NCI-H748 (cell line): ENCODE measurements around the gene PCDHB14.
"Not testable (repeated sequence)": the region's sequence is repeated elsewhere in the genome, so short reads cannot be mapped to it uniquely, and the experiment has no call there.

Experiments
- DNase-seq: peaks from one replicate; lab custom pipeline; 2025; ENCODE audit not compliant: unreplicated experiment; lab: John Stamatoyannopoulos, UW

The PCDHB14 gene

DNA sequence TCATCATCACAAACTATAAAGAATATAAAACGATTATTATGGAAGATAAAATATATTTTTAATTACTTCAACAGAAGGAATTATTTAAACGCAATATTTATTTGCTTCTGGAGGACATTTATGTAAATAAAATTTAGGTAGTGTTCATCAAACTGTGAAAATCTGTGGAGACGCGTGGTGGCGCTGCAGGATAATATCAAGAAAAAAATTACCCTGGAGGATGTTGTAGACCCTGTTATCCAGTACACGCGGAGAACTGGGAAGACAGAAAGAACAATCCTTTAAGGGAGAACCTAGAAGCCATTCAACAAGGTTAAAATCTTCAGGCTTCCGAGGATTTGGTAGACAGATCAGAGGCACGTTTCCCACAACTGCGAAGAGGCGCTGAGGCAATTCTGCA, 14.7 kb upstream of the PCDHB14 start, which contains the start of gene PCDHB12:
Gene PCDHB12 (plus strand): TSS at position 242 of the 400 bp plus-strand sequence. CDS start 189 bp downstream, outside the sequence.
- peak; percentile 87 for DNase-seq

DNA sequence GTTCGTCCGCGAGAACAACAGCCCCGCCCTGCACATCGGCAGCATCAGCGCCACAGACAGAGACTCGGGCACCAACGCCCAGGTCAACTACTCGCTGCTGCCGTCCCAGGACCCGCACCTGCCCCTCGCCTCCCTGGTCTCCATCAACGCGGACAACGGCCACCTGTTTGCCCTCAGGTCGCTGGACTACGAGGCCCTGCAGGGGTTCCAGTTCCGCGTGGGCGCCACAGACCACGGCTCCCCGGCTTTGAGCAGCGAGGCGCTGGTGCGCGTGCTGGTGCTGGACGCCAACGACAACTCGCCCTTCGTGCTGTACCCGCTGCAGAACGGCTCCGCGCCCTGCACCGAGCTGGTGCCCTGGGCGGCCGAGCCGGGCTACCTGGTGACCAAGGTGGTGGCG, 12.9 kb upstream of the PCDHB14 start:
- DNase-seq, result not testable (repeated sequence)

DNA sequence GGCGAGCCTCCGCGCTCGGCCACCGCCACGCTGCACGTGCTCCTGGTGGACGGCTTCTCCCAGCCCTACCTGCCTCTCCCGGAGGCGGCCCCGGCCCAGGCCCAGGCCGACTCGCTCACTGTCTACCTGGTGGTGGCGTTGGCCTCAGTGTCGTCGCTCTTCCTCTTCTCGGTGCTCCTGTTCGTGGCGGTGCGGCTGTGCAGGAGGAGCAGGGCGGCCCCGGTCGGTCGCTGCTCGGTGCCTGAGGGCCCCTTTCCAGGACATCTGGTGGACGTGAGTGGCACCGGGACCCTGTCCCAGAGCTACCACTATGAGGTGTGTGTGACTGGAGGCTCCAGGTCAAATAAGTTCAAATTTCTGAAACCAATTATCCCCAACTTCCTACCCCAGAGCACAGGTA, 12.3 kb upstream of the PCDHB14 start:
- DNase-seq, result not testable (repeated sequence)

DNA sequence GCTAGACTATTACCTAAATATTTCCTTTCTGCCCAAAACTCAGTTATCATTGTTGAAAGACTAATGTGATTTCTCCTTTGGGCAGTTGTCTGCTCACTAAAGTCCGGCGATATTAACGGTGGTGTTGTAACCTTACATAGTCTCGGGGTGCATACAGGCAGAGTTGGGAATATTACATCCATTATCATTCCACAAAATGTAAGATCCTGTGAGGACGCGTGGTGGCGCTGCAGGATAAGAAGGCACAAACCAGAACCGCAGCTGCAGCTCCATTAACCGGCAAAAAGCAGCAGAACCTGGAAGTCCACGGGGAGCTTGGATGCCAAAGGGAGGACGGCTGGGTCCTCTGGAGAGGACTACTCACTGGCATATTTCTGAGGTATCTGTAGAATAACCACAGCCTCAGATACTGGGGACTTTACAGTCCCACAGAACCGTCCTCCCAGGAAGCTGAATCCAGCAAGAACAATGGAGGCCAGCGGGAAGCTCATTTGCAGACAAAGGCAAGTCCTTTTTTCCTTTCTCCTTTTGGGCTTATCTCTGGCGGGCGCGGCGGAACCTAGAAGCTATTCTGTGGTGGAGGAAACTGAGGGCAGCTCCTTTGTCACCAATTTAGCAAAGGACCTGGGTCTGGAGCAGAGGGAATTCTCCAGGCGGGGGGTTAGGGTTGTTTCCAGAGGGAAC, 9.3 kb upstream of the PCDHB14 start, which contains the start of gene PCDHB13:
Gene PCDHB13 (plus strand): TSS at position 264 of the 684 bp plus-strand sequence. CDS start 205 bp downstream, at position 469.
- peak; percentile 72 for DNase-seq

DNA sequence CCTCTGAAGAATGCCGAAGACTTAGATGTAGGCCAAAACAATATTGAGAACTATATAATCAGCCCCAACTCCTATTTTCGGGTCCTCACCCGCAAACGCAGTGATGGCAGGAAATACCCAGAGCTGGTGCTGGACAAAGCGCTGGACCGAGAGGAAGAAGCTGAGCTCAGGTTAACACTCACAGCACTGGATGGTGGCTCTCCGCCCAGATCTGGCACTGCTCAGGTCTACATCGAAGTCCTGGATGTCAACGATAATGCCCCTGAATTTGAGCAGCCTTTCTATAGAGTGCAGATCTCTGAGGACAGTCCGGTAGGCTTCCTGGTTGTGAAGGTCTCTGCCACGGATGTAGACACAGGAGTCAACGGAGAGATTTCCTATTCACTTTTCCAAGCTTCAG, 8.6 kb upstream of the PCDHB14 start:
- DNase-seq, result not testable (repeated sequence)

DNA sequence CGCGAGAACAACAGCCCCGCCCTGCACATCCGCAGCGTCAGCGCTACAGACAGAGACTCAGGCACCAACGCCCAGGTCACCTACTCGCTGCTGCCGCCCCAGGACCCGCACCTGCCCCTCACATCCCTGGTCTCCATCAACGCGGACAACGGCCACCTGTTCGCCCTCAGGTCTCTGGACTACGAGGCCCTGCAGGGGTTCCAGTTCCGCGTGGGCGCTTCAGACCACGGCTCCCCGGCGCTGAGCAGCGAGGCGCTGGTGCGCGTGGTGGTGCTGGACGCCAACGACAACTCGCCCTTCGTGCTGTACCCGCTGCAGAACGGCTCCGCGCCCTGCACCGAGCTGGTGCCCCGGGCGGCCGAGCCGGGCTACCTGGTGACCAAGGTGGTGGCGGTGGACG, 7.6 kb upstream of the PCDHB14 start:
- not testable (repeated sequence) for DNase-seq

DNA sequence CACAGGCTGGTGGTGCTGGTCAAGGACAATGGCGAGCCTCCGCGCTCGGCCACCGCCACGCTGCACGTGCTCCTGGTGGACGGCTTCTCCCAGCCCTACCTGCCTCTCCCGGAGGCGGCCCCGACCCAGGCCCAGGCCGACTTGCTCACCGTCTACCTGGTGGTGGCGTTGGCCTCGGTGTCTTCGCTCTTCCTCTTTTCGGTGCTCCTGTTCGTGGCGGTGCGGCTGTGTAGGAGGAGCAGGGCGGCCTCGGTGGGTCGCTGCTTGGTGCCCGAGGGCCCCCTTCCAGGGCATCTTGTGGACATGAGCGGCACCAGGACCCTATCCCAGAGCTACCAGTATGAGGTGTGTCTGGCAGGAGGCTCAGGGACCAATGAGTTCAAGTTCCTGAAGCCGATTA, 7.1 kb upstream of the PCDHB14 start:
- DNase-seq, result not testable (repeated sequence)

DNA sequence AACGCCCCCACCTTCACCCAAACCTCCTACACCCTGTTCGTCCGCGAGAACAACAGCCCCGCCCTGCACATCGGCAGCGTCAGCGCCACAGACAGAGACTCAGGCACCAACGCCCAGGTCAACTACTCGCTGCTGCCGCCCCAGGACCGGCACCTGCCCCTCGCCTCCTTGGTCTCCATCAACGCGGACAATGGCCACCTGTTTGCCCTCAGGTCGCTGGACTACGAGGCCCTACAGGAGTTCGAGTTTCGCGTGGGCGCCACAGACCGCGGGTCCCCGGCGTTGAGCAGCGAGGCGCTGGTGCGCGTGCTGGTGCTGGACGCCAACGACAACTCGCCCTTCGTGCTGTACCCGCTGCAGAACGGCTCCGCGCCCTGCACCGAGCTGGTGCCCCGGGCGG, 1.7 kb downstream of the PCDHB14 start:
- DNase-seq, result not testable (repeated sequence)

DNA sequence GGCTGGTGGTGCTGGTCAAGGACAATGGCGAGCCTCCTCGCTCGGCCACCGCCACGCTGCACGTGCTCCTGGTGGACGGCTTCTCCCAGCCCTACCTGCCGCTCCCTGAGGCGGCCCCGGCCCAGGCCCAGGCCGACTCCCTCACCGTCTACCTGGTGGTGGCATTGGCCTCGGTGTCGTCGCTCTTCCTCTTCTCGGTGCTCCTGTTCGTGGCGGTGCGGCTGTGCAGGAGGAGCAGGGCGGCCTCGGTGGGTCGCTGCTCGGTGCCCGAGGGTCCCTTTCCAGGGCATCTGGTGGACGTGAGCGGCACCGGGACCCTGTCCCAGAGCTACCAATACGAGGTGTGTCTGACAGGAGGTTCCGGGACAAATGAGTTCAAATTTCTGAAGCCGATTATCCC, 2.3 kb downstream of the PCDHB14 start:
- not testable (repeated sequence) for DNase-seq

DNA sequence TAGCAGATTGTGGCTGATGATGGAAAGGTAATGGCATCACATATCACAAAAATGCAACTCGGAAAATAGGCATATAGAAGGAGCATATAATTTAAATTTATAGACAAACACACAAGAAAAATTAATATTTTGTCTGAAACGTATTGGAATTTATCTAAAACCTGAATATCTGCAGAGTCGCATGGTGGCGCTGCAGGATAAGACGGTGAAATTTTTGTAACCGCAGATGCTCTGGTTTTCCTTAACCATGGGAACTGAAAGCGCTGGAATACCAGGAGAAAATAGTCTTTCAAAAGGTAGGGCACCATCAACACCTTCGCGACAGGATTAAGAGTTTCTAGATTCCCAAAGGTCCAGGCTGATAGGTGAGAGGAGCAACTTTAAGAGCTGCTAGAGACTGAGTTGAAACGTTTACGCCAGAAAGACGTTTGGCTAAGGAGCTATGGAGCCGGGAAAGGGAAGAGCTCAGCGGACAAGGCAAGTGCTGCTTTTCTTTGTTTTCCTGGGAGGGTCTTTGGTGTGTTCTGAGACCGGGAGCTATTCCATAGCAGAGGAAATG, 11.0 kb downstream of the PCDHB14 start:
- DNase-seq, result peak; percentile 85

DNA sequence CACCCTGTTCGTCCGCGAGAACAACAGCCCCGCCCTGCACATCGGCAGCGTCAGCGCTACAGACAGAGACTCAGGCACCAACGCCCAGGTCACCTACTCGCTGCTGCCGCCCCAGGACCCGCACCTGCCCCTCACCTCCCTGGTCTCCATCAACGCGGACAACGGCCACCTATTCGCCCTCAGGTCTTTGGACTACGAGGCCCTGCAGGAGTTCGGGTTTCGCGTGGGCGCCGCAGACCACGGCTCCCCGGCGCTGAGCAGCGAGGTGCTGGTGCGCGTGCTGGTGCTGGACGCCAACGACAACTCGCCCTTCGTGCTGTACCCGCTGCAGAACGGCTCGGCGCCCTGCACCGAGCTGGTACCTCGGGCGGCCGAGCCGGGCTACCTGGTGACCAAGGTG, 12.8 kb downstream of the PCDHB14 start:
- not testable (repeated sequence) for DNase-seq

DNA sequence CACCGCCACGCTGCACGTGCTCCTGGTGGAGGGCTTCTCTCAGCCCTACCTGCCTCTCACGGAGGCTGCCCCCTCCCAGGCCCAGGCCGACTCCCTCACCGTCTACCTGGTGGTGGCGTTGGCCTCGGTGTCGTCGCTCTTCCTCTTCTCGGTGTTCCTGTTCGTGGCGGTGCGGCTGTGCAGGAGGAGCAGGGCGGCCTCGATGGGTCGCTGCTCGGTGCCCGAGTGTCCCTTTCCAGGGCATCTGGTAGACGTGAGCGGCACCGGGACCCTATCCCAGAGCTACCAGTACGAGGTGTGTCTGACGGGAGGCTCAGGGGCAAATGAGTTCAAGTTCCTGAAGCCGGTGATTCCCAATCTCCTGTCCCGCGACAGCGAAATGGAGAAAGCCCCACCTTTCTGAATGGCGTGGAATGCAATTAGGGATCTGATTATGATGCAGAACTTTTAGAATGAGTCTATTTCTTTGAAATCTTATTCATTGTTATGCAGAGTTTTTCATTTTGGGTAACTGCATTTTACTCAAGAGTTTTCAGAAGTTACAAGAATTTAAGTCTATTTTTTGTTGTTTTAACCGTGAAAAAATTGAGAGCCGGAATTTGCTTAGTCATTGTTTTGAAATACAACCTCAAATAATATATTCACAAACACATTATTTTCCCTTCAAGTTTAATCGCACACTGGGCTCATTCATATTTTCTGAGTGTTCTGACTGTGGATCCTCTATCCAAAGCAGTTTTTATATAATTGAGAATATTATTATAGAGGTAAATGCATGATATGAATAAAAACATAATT, 13.6 kb downstream of the PCDHB14 start:
- no peak for DNase-seq

DNA sequence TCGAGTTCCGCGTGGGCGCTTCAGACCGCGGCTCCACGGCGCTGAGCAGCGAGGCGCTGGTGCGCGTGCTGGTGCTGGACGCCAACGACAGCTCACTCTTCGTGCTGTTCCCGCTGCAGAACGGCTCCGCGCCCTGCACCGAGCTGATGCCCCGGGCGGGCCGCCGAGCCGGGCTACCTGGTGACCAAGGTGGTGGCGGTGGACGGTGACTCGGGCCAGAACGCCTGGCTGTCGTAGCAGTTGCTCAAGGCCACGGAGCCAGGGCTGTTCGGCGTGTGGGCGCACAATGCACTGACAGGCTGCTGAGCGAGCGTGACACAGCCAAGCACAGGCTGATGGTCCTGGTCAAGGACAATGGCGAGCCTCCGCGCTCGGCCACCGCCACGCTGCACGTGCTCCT, 18.4 kb downstream of the PCDHB14 start:
- no peak for DNase-seq

DNA sequence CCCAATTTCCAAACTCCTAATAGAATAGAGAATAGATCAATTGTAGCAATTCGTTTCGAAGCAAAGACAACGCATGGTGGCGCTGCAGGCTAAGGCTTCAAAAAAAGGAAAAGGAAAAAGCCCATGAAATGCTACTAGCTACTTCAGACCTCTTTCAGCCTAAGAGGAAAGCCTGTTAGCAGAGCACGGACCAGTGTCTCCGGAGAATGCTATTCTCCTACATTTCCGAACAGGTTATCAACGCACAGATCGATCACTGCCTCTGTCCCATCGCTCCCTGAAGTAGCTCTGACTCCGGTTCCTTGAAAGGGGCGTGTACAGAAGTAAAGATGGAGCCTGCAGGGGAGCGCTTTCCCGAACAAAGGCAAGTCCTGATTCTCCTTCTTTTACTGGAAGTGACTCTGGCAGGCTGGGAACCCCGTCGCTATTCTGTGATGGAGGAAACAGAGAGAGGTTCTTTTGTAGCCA, 22.1 kb downstream of the PCDHB14 start, which contains the start of gene PCDHB15:
Gene PCDHB15 (plus strand): TSS at position 146 of the 468 bp plus-strand sequence. CDS start 184 bp downstream, at position 330.
- peak; percentile 85 for DNase-seq

DNA sequence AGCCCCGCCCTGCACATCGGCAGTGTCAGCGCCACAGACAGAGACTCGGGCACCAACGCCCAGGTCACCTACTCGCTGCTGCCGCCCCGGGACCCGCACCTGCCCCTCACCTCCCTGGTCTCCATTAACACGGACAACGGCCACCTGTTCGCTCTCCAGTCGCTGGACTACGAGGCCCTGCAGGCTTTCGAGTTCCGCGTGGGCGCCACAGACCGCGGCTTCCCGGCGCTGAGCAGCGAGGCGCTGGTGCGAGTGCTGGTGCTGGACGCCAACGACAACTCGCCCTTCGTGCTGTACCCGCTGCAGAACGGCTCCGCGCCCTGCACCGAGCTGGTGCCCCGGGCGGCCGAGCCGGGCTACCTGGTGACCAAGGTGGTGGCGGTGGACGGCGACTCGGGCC, 23.8 kb downstream of the PCDHB14 start:
- DNase-seq, result not testable (repeated sequence)

DNA sequence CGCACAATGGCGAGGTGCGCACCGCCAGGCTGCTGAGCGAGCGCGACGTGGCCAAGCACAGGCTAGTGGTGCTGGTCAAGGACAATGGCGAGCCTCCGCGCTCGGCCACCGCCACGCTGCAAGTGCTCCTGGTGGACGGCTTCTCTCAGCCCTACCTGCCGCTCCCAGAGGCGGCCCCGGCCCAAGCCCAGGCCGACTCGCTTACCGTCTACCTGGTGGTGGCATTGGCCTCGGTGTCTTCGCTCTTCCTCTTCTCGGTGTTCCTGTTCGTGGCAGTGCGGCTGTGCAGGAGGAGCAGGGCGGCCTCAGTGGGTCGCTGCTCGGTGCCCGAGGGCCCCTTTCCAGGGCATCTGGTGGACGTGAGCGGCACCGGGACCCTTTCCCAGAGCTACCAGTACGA, 24.3 kb downstream of the PCDHB14 start:
- DNase-seq, result not testable (repeated sequence)

DNA sequence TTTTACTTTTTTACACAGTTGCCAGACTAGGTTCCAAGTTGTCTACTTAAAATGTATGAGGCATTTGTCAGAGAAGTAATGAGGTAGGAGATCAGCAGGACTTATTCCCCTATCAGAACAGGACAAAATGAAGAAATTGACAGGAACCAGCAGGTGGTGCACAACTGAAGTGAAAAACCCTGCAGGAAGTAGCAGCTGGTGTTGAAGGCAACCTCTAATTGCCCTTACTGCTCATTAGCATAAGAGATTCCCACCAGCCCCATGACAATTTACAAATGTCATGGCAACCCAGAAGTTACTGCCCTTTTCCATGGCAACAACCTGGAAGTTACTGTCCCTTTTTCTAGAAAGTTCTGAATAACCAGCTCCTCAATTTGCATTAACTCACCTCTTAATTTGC, 27.4 kb downstream of the PCDHB14 start:
- DNase-seq, result peak; percentile 18

DNA sequence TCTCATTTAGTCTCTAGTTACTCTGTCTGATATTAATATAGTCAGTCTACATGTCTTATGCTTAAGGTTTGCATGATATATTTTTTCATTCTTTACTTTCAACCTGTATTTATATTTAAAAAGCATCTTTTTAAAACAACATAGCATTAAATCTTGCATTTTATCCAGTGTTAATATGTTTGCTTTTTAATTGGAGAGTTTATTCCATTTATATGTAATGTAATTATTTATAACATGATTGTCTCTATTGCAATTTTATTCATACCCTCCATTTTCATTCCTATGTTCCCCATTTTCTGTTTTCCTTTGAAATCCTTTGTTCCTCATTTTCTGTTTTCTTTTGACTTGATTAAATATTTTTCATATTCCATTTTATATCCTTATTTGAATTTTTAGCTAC, 35.3 kb downstream of the PCDHB14 start:
- DNase-seq, result no peak

DNA sequence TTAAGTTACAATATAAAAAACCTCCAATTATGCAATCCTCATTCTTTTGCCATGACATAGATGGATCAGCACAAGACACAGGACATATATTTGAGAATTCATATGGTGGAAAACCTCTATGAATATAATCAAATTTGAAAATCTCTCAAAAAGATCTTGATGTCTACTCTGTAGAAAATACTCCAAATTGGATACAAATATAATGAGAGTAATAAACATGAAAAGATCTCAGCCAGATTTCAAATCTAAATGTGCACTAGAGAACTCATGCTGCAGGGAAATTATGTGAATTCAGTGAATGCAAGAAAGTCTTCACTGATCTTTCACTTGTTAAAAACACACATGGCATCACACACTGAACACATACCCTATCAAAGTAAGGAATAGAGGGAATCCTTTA, 35.8 kb downstream of the PCDHB14 start:
- DNase-seq, result no peak

DNA sequence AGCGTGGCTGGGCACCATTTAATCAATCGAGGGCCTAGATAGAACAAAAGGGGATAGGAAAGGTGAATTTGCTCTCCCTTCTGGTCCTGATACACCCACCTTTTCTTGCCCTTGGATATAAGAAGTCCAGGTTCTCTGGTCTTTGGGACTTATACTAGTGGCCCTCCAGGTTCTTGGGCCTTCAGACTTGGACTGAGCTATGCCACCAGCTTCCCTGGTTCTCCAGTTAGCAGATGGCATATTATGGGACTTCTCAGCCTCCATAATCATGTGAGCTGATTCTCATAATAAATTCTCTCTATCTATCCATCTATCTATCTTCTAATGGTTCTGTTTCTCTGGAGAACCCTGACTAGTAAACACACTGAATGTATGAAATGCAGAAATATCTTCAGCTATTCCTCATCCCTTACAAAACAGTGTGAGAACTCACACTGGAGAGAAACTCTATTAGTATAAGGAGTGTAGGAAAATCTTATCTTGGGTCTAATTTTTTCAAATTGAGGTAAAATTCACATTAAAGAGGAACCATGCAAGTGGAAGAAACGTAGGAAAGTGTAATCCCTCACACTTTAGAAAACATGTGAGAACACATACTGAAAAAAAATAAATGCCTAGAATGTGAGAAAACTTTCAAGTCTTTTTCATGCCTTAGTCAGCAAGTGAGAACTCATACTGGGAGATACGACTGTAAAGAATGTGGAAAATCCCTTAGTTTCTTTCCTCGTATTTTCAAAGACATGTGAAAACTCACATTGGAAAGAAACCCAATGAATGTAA, 37.5 kb downstream of the PCDHB14 start:
- DNase-seq, result peak; percentile 34

DNA sequence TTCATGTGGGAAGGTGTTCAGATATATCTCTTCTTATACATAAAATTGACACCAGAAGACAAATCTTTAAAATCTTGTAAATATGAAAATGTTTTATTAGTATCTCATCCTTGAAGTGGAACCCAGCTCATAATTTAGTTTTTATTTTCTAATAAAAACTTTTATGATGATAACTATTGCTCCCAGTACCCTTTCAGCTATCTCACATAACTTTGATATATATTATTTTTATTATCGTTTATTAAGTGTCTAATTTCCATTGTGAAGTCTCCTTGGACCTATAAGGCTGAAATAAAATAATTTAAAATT, 38.0 kb downstream of the PCDHB14 start:
- DNase-seq, result no peak
